ENCODE results near the gene FOXP1. TPM values are rescaled to one million over a fixed set of nuclear protein-coding genes. Genes with fewer than 3 reads are reported as not detected.

Gene FOXP1
- total and polyA plus RNA-seq, 2 of the 13 experiments (the other 11 are each of a cell fraction or from before 2014, with no cell fraction given): 40.4 to 59.0 TPM

GRCh38 chr3:71545330-71545729 is 38.2 kb downstream of the FOXP1 start (continued):
- TF ChIP-seq ZNF609 (CRISPR knock-in tag; IDR thresholded peaks at IDR 0.05; ENCODE audit: borderline replicate concordance) (no peak), ELK4 (CRISPR knock-in tag; IDR thresholded peaks at IDR 0.05; ENCODE audit: borderline replicate concordance) (no peak), ZFP36L1 (CRISPR knock-in tag; IDR thresholded peaks at IDR 0.05) (no peak), PBX3 (CRISPR knock-in tag; IDR thresholded peaks at IDR 0.05; ENCODE audit: borderline replicate concordance) (no peak), TBX3 (IDR thresholded peaks at IDR 0.05; ENCODE audit: borderline replicate concordance) (peak; percentile 55; the same call in 1 of the 2 replicates), JDP2 (CRISPR knock-in tag; IDR thresholded peaks at IDR 0.05; ENCODE audit: borderline replicate concordance) (no peak), KIAA2018 (CRISPR knock-in tag; IDR thresholded peaks at IDR 0.05; ENCODE audit: borderline replicate concordance) (no peak), RARA (CRISPR knock-in tag; IDR thresholded peaks at IDR 0.05) (peak; percentile 23; the same call in 1 of the 2 replicates), HOXD1 (CRISPR knock-in tag; IDR thresholded peaks at IDR 0.05) (no peak), MLX (CRISPR knock-in tag; IDR thresholded peaks at IDR 0.05) (no peak)
